Heart right ventricle (tissue), 16 donors: ENCODE data around the gene MED22. TPM values are rescaled to one million over a fixed set of nuclear protein-coding genes. Genes with fewer than 3 reads are reported as not detected.

Source experiments
- ATAC-seq, 8 donors: fragments of 200-7000 bp; cut with Tn5 transposase; one replicate each; pipeline ENCODE4 v1.9.1; 2020; ENCODE audit warnings: mild to moderate bottlenecking in 8 of 8, moderate library complexity in 8 of 8, moderate number of reproducible peaks in 1 of 8
- DNase-seq, 2 donors: peaks; one replicate each; pipeline ENCODE4 v3.0.0-alpha.2; 2020
- H3K27ac ChIP-seq, 10 donors: fragments of 200-600 bp; sonication (generic) in 2 of 10; one replicate each; pipeline versions ENCODE4 v1.5.0 to v1.8.0; 2020 to 2022; ENCODE audit warnings: mild to moderate bottlenecking in 3 of 10
- H3K27me3 ChIP-seq, 7 donors: fragments of 200-600 bp; one replicate each; pipeline ENCODE4 v1.8.0; 2021 to 2022; ENCODE audit warnings: mild to moderate bottlenecking in 2 of 7
- H3K36me3 ChIP-seq, 9 donors: fragments of 200-600 bp; sonication (generic) in 1 of 9; one replicate each; pipeline versions ENCODE4 v1.5.0 to v1.8.0; 2020 to 2022; ENCODE audit warnings: mild to moderate bottlenecking in 2 of 9
- H3K4me1 ChIP-seq, 9 donors: fragments of 200-600 bp; sonication (generic) in 1 of 9; one replicate each; pipeline versions ENCODE4 v1.5.0 to v1.8.0; 2020 to 2022; ENCODE audit warnings: mild to moderate bottlenecking in 4 of 9
- H3K4me3 ChIP-seq, 10 donors: fragments of 200-600 bp; sonication (generic) in 2 of 10; one replicate each; pipeline versions ENCODE4 v1.5.0 to v1.8.0; 2020 to 2022; ENCODE audit warnings: mild to moderate bottlenecking in 7 of 10, moderate library complexity in 2 of 10
- H3K9me3 ChIP-seq, 11 donors: fragments of 200-600 bp in 10 of 11; sonication (generic) in 2 of 11; one replicate each; pipeline versions ENCODE4 v1.5.0 to v1.8.0; 2013 to 2022; ENCODE audit warnings: mild to moderate bottlenecking in 2 of 11, control low read depth in 1 of 11, moderate library complexity in 1 of 11
- CTCF ChIP-seq, 9 donors: fragments of 200-600 bp; sonication (generic) in 2 of 9; IDR thresholded peaks; one replicate each; pipeline versions ENCODE4 v1.5.0 to v1.8.0; 2021 to 2022; ENCODE audit warnings: antibody characterized with exemption in 9 of 9, mild to moderate bottlenecking in 5 of 9, moderate library complexity in 1 of 9
- WGBS, 2 donors: extraction: QIAGEN DNeasy Blood & Tissue Kit; methylation state at CpG; one replicate each; pipeline ENCODE4 v1.1.7; 2013; ENCODE audit warnings: inconsistent platforms in 1 of 2; 5-methylcytosine and 5-hydroxymethylcytosine counted together
- intact Hi-C, 10 donors: fragments of 100-400 bp; cut with DNase I; formaldehyde crosslinking; loops; one replicate each; pipeline versions ENCODE4 v1.11.1 to v1.14.2; 2022
- polyA plus RNA-seq, 2 donors: library from polyadenylated mRNA; stranded (reverse); fragments of 200-250 nt; gene quantifications; one replicate each; pipeline ENCODE4 v1.2.3, GENCODE V29; 2013
- total RNA-seq, 10 donors: library from RNA; stranded (reverse); fragmentation: NEBNext Ultra II Directional in 3 of 10; extraction: Animal tissue kit (Norgen Biotek cat#: 25700) in 3 of 10; gene quantifications; one replicate each; pipeline versions ENCODE4 v1.2.1 to v1.2.4, GENCODE V29; 2021 to 2023
- donor health status: Arrhythmogenic right ventricular cardiomyopathy.
- donor health status: ischemic (EF 13 %, LVEDD 7.1; RV severe dilation, severe dysfunction).
- donor health status: healthy with polysubstance abuse.
- donor health status: DM: no; HTN: yes; CAD: no.
- donor health status: DM: no; HTN: no; CAD: no.
- donor health status: ischemic (EF 25% LVEDD 6.9; RV normal size, moderate dysfunction).
- donor health status: ischemic (EF 25% LVEDD 5.7; RV mildly dilated, moderate dysfunction).
- donor health status: healthy.
- donor health status: DM: yes; HTN: yes; CAD: no.
- donor health status: Ischemic cardiomyopathy.
- donor health status: ischemic (EF 35%, LVEDD 5.7; RV mildly dilated, moderate dysfunction).
- donor health status: nonischemic (EF 11% LVEDD 7.7; RV severe dilation, severe dysfunction).
- donor health status: DM: yes; HTN: yes; CAD: no.
- donor health status: PGD.
- donor health status: ischemic (EF 29% LVEDD 5.4; RV normal size, mild dysfunction).
- donor health status: nonischemic (EF 23%, LVEDD 6.1; RV moderate dilation, normal function).

MED22 gene
- total and polyA plus RNA-seq, 12 donors: 10.2 to 23.6 (median 17.4) TPM

GRCh38 chr9:133348718-133349573 is 1.0 kb upstream of the MED22 start:
- ATAC-seq (peak in 1 of 8 donors; percentile 1), DNase-seq (no peak)
- peaks cover 5 to 34% (median 30%) of the 10 kb centered on the region in 9 donors for H3K4me1 ChIP-seq
- H3K27ac ChIP-seq: peak overlapping the region; percentile 52 to 99 (median 90)
- TF ChIP-seq CTCF (IDR thresholded peaks at IDR 0.05): no peak
- H3K9me3 ChIP-seq: no peaks in the 10 kb centered on the region
- intact Hi-C loops: loop anchor here in 3 of 10 donors (2.0 to 10.0 kb wide), 3 partner anchors 26 to 136 kb away; partner anchors contain the start of gene CACFD1 (in 1 of the 3)
- peak overlapping the region; percentile 71 to 100 (median 96) for H3K4me3 ChIP-seq
- H3K36me3 ChIP-seq: peaks cover 0 to 76% (median 42%) of the 10 kb centered on the region in 9 donors
- WGBS, 2 donors: 14 to 17% methylated on average over 25 of the region's 25 CpGs
- H3K27me3 ChIP-seq: no peaks in the 10 kb centered on the region

GRCh38 chr9:133347515-133347984 is 381 bp downstream of the MED22 start:
- Histone ChIP-seq H3K4me3 (peak overlapping the region; percentile 71 to 100 (median 96)), H3K4me1 (peaks cover 5 to 34% (median 30%) of the 10 kb centered on the region in 9 donors), H3K36me3 (peaks cover 0 to 76% (median 51%) of the 10 kb centered on the region in 9 donors), H3K27me3 (no peaks in the 10 kb centered on the region), H3K27ac (peak overlapping the region; percentile 52 to 99 (median 90)), H3K9me3 (no peaks in the 10 kb centered on the region)
- 0% methylated on average over 37 to 41 of the region's 41 CpGs for WGBS, 2 donors
- DNase-seq (peak in 1 of 2 donors; percentile 46), ATAC-seq (peak; percentile 56 to 78 (median 66))
- intact Hi-C loops: loop anchor here in 2 of 10 donors (5.0 to 10.0 kb wide), 2 partner anchors 110 to 137 kb away; partner anchors contain the start of gene CACFD1 (in 1 of the 2)
- TF ChIP-seq CTCF (IDR thresholded peaks at IDR 0.05): peak in 3 of 9 donors; percentile 7 to 28 (median 23)

DNA sequence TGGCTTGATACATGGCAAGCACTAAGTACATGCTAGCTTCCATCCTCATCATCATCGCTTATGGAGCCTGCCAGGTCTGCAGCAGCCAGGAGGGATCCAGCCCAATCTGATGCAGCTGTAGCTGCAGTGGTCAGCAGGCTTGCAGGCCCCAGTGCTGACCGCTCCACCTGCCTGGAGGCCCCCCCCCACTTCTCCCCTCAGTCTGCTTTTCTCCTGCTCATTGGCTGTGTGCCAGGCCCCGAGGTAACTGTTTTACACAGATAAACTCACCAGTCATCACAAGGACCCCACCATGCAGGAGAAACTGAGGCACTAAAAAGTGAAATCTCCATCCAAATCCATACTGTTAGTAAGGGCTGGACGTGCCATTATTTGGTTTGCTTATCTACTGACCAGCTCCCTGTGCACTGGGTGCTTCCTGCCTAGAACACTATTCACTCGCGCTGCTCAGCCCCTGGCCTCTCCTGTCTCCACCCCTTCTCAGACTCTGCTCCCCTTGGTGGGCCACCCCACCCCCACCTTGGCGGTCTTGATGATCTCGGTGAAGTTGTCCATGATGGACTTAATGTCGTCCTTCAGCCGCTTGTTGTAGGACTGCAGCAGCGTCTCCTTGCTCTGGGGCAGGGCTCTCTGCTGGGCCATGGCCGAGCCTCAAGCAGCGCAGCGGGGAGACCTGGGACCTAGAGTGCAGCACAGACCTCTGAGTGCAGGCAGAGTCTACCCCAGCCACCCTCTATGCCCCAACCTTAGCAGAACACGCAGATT is 1.7 kb downstream of the MED22 start:
- DNase-seq (no peak), ATAC-seq (peak in 1 of 8 donors; percentile 0)
- peaks cover 5 to 45% (median 30%) of the 10 kb centered on the region in 9 donors for H3K4me1 ChIP-seq
- H3K27me3 ChIP-seq: no peaks in the 10 kb centered on the region
- no peaks in the 10 kb centered on the region for H3K9me3 ChIP-seq
- 68 to 72% methylated on average over 15 of the region's 15 CpGs for WGBS, 2 donors
- peak overlapping the region in 8 of 10 donors; percentile 86 to 99 (median 90) for H3K27ac ChIP-seq
- no peak for TF ChIP-seq CTCF (IDR thresholded peaks at IDR 0.05)
- peak overlapping the region in 8 of 10 donors; percentile 76 to 100 (median 96) for H3K4me3 ChIP-seq
- H3K36me3 ChIP-seq: peaks cover 0 to 76% (median 48%) of the 10 kb centered on the region in 9 donors
- intact Hi-C loops: loop anchor here in 2 of 10 donors (5.0 to 10.0 kb wide), 2 partner anchors 111 to 139 kb away; partner anchors contain the start of gene CACFD1 (in 1 of the 2)
